GM21528 (cell line): Measurements from ENCODE around the gene NEAT1.

Source experiments
- ATAC-seq: cut with Tn5 transposase; IDR thresholded peaks from one replicate; pipeline ENCODE4 v1.9.1; 2021; ENCODE audit warnings: mild to moderate bottlenecking, moderate library complexity; ENCODE audit not compliant: unreplicated experiment, low FRiP score

The NEAT1 gene

GRCh38 chr11:65422633-65423515 lies at the start of gene NEAT1:
Gene NEAT1, plus strand, starts transcription at chr11:65422798.
- peak; percentile 21 for ATAC-seq

GRCh38 chr11:65373839-65374580 lies 48.6 kb upstream of the NEAT1 start:
- no peak for ATAC-seq

GRCh38 chr11:65375012-65375411 lies 47.6 kb upstream of the NEAT1 start:
- no peak for ATAC-seq

GRCh38 chr11:65376138-65376713 lies 46.4 kb upstream of the NEAT1 start:
- ATAC-seq, result no peak

GRCh38 chr11:65377036-65377435 lies 45.6 kb upstream of the NEAT1 start:
- ATAC-seq, result no peak

- no peak for ATAC-seq
Measured at GRCh38 chr11:65377777-65378176, 44.8 kb upstream of the NEAT1 start.

- no peak for ATAC-seq
Measured at GRCh38 chr11:65378208-65378927, 44.2 kb upstream of the NEAT1 start.

- no peak for ATAC-seq
Measured at GRCh38 chr11:65378928-65379638, 43.5 kb upstream of the NEAT1 start.

- no peak for ATAC-seq
Measured at GRCh38 chr11:65379698-65380459, 42.7 kb upstream of the NEAT1 start.

GRCh38 chr11:65380460-65381119 lies 42.0 kb upstream of the NEAT1 start:
- ATAC-seq, result no peak

- ATAC-seq, result peak; percentile 16
Measured at GRCh38 chr11:65381716-65382032, 40.9 kb upstream of the NEAT1 start.

GRCh38 chr11:65382033-65382803 lies 40.4 kb upstream of the NEAT1 start, which contains the start of gene SLC25A45:
Gene SLC25A45, minus strand, starts transcription at chr11:65382646. Its CDS starts 695 bp downstream, at chr11:65381951.
- ATAC-seq, result peak; percentile 48

- no peak for ATAC-seq
Measured at GRCh38 chr11:65382804-65383368, 39.7 kb upstream of the NEAT1 start.

- no peak for ATAC-seq
Measured at GRCh38 chr11:65383778-65384177, 38.8 kb upstream of the NEAT1 start.

- ATAC-seq, result no peak
Measured at GRCh38 chr11:65384301-65384889, 38.2 kb upstream of the NEAT1 start.

GRCh38 chr11:65386307-65387140 lies 36.1 kb upstream of the NEAT1 start, which contains the start of gene FRMD8:
Gene FRMD8, plus strand, starts transcription at chr11:65386637. Its CDS starts 400 bp downstream, at chr11:65387037.
- ATAC-seq, result no peak
